Upper lobe of left lung (tissue), 6 donors: ENCODE measurements around the gene PRKAR1B. TPM values are rescaled to one million over a fixed set of nuclear protein-coding genes. Genes with fewer than 3 reads are reported as not detected.
"Not testable (repeated sequence)": the region's sequence is repeated elsewhere in the genome, so short reads cannot be mapped to it uniquely, and the experiment has no call there.

Source experiments
- ATAC-seq, 2 donors: fragments of 200-7000 bp; cut with Tn5 transposase; one replicate each; pipeline ENCODE4 v1.9.1; 2022; ENCODE audit warnings: mild to moderate bottlenecking in 2 of 2, moderate library complexity in 2 of 2; ENCODE audit not compliant: low FRiP score in 2 of 2
- DNase-seq, 2 donors: peaks; one replicate each; pipeline ENCODE4 v3.0.0-alpha.2; 2019 to 2020
- H3K27ac ChIP-seq, 4 donors: fragments of 200-600 bp; sonication (generic); one replicate each; pipeline ENCODE4 v1.5.1; 2016 to 2019
- H3K27me3 ChIP-seq, 4 donors: fragments of 200-600 bp; sonication (generic); one replicate each; pipeline ENCODE4 v1.5.1; 2017 to 2019
- H3K36me3 ChIP-seq, 4 donors: fragments of 200-600 bp; sonication (generic); one replicate each; pipeline ENCODE4 v1.5.1; 2016 to 2019
- H3K4me1 ChIP-seq, 4 donors: fragments of 200-600 bp; sonication (generic); one replicate each; pipeline ENCODE4 v1.5.1; 2018 to 2019
- H3K4me3 ChIP-seq, 4 donors: fragments of 200-600 bp; sonication (generic); one replicate each; pipeline ENCODE4 v1.5.1; 2017 to 2019; ENCODE audit warnings: mild to moderate bottlenecking in 2 of 4, moderate library complexity in 1 of 4
- H3K9me3 ChIP-seq, 4 donors: fragments of 200-600 bp; sonication (generic); one replicate each; pipeline ENCODE4 v1.5.1; 2018 to 2019
- CTCF ChIP-seq, 6 experiments: fragments of 450-650 bp in 4 of 6; fragments of 200-600 bp in 2 of 6; sonication (generic) in 2 of 6; IDR thresholded peaks; one replicate each; pipeline ENCODE4 v1.5.1; 2016 to 2019; ENCODE audit warnings: antibody characterized with exemption in 6 of 6
- EP300 ChIP-seq, 4 donors: sonication (generic); formaldehyde crosslinking; IDR thresholded peaks; one replicate each; pipeline ENCODE4 v1.5.1; 2017; ENCODE audit warnings: antibody characterized with exemption in 4 of 4, control low read depth in 2 of 4
- POLR2A ChIP-seq, 4 donors: fragments of 450-650 bp; IDR thresholded peaks; one replicate each; pipeline ENCODE4 v1.5.1; 2016 to 2017; ENCODE audit warnings: antibody characterized with exemption in 4 of 4, mild to moderate bottlenecking in 2 of 4
- POLR2AphosphoS5 ChIP-seq, 2 donors: sonication (generic); formaldehyde crosslinking; IDR thresholded peaks; one replicate each; pipeline ENCODE4 v1.5.1; 2017; ENCODE audit warnings: antibody characterized with exemption in 2 of 2
- WGBS, 2 donors: methylation state at CpG; one replicate each; pipeline ENCODE4 v1.1.5; 2017 to 2018; 5-methylcytosine and 5-hydroxymethylcytosine counted together
- total RNA-seq, 6 donors: library from RNA; depleted of rRNA in 4 of 6; stranded (reverse); fragments of >200 nt in 4 of 6; gene quantifications; one replicate each; pipeline versions ENCODE4 v1.1.0 to v1.2.1, GENCODE V29; 2016 to 2021
- donor health status: DM: no; HTN: no; CAD: no; lungs with moderate emphysema.
- donor health status: DM: no; HTN: yes; CAD: no; lungs with severe emphysema.

Gene PRKAR1B
- total RNA-seq, 6 donors from 2014 or later, result 10.3 to 24.4 (median 20.9) TPM

DNA sequence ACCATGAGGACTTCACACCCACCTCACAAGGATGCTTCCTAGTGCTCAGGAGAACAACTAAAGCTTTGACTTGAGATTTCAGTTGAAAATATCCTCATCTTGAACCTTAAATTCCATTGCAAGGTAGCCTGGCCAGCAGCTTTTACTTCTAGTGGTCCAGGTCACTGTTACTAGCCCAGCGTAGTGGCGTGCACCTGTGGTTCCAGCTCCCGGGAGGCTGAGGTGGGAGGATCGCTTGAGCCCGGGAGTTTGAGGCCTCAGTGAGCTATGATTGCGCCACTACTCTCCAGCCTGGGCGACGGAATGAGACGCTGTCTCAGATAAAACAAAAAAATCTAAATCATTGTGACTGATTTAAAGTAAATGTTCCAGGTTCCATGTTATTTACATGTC lies 28.3 kb upstream of the PRKAR1B start:
- Histone ChIP-seq H3K36me3 (peaks cover 0 to 68% (median 43%) of the 10 kb centered on the region in 4 donors), H3K4me1 (peaks cover 0 to 11% (median 3%) of the 10 kb centered on the region in 4 donors), H3K9me3 (no peaks in the 10 kb centered on the region), H3K27me3 (no peaks in the 10 kb centered on the region), H3K4me3 (no peak overlapping the region), H3K27ac (no peak overlapping the region)
- no peak for DNase-seq
- ATAC-seq, result no peak
- 78 to 86% methylated on average over 9 of the region's 9 CpGs for WGBS, 2 donors
- TF ChIP-seq POLR2A (IDR thresholded peaks at IDR 0.05), result no peak

DNA sequence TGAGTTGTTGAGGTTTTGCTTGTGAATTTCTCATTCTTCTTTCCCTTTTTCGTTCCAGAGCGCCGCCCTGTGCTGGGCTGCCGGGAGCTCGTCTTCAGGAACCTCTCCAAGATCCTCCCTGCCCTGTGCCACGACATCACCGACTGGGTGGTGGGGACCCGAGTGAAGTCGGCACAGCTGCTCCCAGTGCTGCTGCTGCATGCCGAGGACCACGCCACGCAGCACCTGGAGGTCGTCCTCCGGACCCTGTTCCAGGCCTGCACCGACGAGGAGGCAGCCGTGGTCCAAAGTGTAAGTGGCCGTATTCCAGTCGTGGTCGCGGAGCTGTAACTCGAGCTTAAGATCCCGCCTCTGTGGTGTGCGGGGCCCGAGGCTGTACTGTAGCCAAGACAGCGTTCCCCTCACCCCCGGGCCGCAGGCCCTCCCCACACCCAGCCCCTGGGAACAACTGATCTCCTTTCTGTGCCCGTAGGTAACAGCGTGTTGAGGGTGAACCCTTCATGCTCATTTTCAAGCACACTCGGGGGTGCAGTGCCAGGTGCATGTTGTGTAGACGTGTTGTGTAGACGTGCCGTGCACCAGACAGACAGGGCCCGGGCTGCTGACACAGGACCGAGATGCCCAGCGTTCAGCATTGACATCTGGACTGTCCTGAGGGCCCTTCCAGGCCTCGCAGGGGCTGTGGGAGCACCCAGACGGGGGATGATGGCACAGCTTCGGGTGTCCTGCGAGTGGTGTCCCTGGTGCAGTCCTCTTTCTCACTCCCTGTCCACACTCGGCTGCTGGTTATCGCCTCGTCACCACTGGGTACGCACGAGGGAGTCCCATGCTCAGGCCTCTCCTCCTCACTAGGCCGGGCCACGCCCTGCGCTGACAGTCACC lies 27.7 kb upstream of the PRKAR1B start:
- Histone ChIP-seq H3K27me3 (no peaks in the 10 kb centered on the region), H3K4me1 (peaks cover 0 to 11% (median 3%) of the 10 kb centered on the region in 4 donors), H3K4me3 (no peak overlapping the region), H3K27ac (no peak overlapping the region), H3K36me3 (peaks cover 0 to 68% (median 43%) of the 10 kb centered on the region in 4 donors), H3K9me3 (no peaks in the 10 kb centered on the region)
- peak in 1 of 2 donors; percentile 63 for DNase-seq
- no peak for ATAC-seq
- 93 to 95% methylated on average over 17 to 47 of the region's 49 CpGs for WGBS, 2 donors
- TF ChIP-seq POLR2AphosphoS5 (IDR thresholded peaks at IDR 0.05) (no peak), POLR2A (IDR thresholded peaks at IDR 0.05) (no peak), EP300 (IDR thresholded peaks at IDR 0.05) (no peak), CTCF (IDR thresholded peaks at IDR 0.05) (no peak)

DNA sequence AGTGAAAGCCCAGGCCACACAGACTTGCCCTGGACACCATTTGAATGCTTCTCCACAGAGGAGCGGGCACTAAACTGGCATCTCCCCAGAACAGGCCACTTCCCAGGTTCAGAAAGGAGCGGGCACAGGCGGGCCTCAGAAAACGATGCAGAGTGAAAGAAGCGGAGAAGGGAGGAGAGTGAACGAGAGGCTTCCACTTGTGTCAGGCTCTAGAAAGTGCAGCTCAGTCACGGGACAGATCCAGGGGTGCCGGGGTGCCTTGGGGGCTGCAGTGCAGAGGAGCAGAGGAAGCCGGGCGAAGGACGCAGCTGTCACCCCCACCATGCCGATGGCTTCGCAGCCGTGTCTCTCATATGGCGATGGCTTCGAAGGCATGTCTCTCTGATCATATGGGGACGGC lies 26.1 kb upstream of the PRKAR1B start:
- DNase-seq, result no peak
- no peak for TF ChIP-seq CTCF (IDR thresholded peaks at IDR 0.05)
- TF ChIP-seq POLR2A (IDR thresholded peaks at IDR 0.05), result no peak
- TF ChIP-seq EP300 (IDR thresholded peaks at IDR 0.05), result no peak
- TF ChIP-seq POLR2AphosphoS5 (IDR thresholded peaks at IDR 0.05), result no peak
- peaks cover 0 to 11% (median 3%) of the 10 kb centered on the region in 4 donors for H3K4me1 ChIP-seq
- no peak for ATAC-seq
- H3K27ac ChIP-seq, result no peak overlapping the region
- 92 to 93% methylated on average over 17 of the region's 17 CpGs for WGBS, 2 donors
- H3K36me3 ChIP-seq, result peaks cover 0 to 57% (median 43%) of the 10 kb centered on the region in 4 donors
- H3K4me3 ChIP-seq, result no peak overlapping the region
- no peaks in the 10 kb centered on the region for H3K27me3 ChIP-seq
- no peaks in the 10 kb centered on the region for H3K9me3 ChIP-seq

- H3K4me3 ChIP-seq, H3K27me3 ChIP-seq, H3K9me3 ChIP-seq, H3K4me1 ChIP-seq, H3K27ac ChIP-seq: not testable (repeated sequence)
- peak in 1 of 2 donors; percentile 80 for DNase-seq
- 84 to 86% methylated on average over 33 of the region's 33 CpGs for WGBS, 2 donors
- peak in 1 of 2 donors; percentile 52 for ATAC-seq
- H3K36me3 ChIP-seq, result peaks cover 0 to 48% (median 35%) of the 10 kb centered on the region in 4 donors
Measured at GRCh38 chr7:752256-752655, 25.2 kb upstream of the PRKAR1B start.

DNA sequence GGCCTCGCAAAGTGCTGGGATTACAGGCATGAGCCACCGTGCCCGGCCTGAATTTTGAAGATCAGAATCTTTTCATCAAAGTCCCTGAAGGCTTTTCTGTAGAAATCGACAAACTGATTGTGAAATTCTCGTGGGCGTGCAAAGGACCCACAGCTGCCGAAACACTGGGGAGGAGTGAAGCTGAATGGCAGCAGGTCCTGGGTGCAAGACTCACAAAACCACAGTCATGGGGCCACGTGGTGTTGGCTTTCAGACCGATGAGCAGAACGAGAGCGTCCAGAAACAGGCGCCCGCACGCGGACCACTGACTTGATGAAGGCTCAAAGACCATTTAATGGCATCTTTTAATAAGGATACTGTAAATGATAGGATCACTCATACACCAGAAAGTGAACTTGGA lies 24.7 kb upstream of the PRKAR1B start:
- Histone ChIP-seq H3K9me3 (no peaks in the 10 kb centered on the region), H3K36me3 (peaks cover 0 to 43% (median 31%) of the 10 kb centered on the region in 4 donors), H3K4me3 (no peak overlapping the region), H3K4me1 (no peaks in the 10 kb centered on the region), H3K27me3 (no peaks in the 10 kb centered on the region), H3K27ac (no peak overlapping the region)
- TF ChIP-seq EP300 (IDR thresholded peaks at IDR 0.05) (no peak), POLR2A (IDR thresholded peaks at IDR 0.05) (no peak), CTCF (IDR thresholded peaks at IDR 0.05) (no peak)
- WGBS, 2 donors, result 87 to 91% methylated on average over 15 of the region's 15 CpGs
- ATAC-seq (no peak), DNase-seq (no peak)
